ENCODE measurements around the gene FBXO11. TPM values are rescaled to one million over a fixed set of nuclear protein-coding genes. Genes with fewer than 3 reads are reported as not detected.

The FBXO11 gene
- total RNA-seq, 4 donors from 2014 or later, result 19.8 to 80.6 (median 49.8) TPM

- no peak for DNase-seq
- intact Hi-C loops (cut with DNase I; ENCODE audit: low total_unique reads) (no loop called here), in situ Hi-C loops (cut with MboI; ENCODE audit: low pct_ligation_motif_present in 1 of 4, low pct_unique_long_range_greater_than_20kb in 1 of 4, low sequenced_read_pairs in 3 of 4) (loop anchor here in 2 of 4 donors (25.0 kb wide), 2 partner anchors 237 to 562 kb away; no protein-coding TSS in a partner anchor)
- Histone ChIP-seq H3K27ac (no peak overlapping the region), H3K9me3 (no peaks in the 10 kb centered on the region), H3K36me3 (no peaks in the 10 kb centered on the region), H3K4me3 (no peak overlapping the region), H3K4me1 (peaks cover 0 to 29% (median 7%) of the 10 kb centered on the region in 4 donors), H3K27me3 (no peaks in the 10 kb centered on the region)
- WGBS, 2 donors (ENCODE audit: low coverage in 1 of 2), result 83 to 90% methylated on average over 1 of the region's 1 CpG
- TF ChIP-seq POLR2AphosphoS5 (IDR thresholded peaks at IDR 0.05) (no peak), EP300 (IDR thresholded peaks at IDR 0.05; ENCODE audit: low read depth) (no peak), CTCF (IDR thresholded peaks at IDR 0.05) (no peak), POLR2A (IDR thresholded peaks at IDR 0.05) (no peak)
Measured at GRCh38 chr2:47850198-47850597, 56.1 kb downstream of the FBXO11 start.

GRCh38 chr2:47849368-47849767 lies 56.9 kb downstream of the FBXO11 start:
- no peaks in the 10 kb centered on the region for H3K27me3 ChIP-seq
- no peak overlapping the region for H3K27ac ChIP-seq
- H3K36me3 ChIP-seq, result no peaks in the 10 kb centered on the region
- WGBS, 2 donors (ENCODE audit: low coverage in 1 of 2), result 89% methylated on average over 2 of the region's 2 CpGs
- in situ Hi-C loops (cut with MboI; ENCODE audit: low pct_ligation_motif_present in 1 of 4, low pct_unique_long_range_greater_than_20kb in 1 of 4, low sequenced_read_pairs in 3 of 4) (no loop called here), intact Hi-C loops (cut with DNase I; ENCODE audit: low total_unique reads) (no loop called here)
- TF ChIP-seq POLR2A (IDR thresholded peaks at IDR 0.05), result no peak
- TF ChIP-seq EP300 (IDR thresholded peaks at IDR 0.05; ENCODE audit: low read depth), result no peak
- no peak for TF ChIP-seq CTCF (IDR thresholded peaks at IDR 0.05)
- TF ChIP-seq POLR2AphosphoS5 (IDR thresholded peaks at IDR 0.05), result no peak
- no peak overlapping the region for H3K4me3 ChIP-seq
- DNase-seq, result no peak
- peaks cover 0 to 28% (median 8%) of the 10 kb centered on the region in 4 donors for H3K4me1 ChIP-seq
- no peaks in the 10 kb centered on the region for H3K9me3 ChIP-seq

- no peaks in the 10 kb centered on the region for H3K36me3 ChIP-seq
- no peaks in the 10 kb centered on the region for H3K9me3 ChIP-seq
- in situ Hi-C loops (cut with MboI; ENCODE audit: low pct_ligation_motif_present in 1 of 4, low pct_unique_long_range_greater_than_20kb in 1 of 4, low sequenced_read_pairs in 3 of 4), result no loop called here
- DNase-seq, result no peak
- H3K4me1 ChIP-seq, result peaks cover 0 to 13% (median 3%) of the 10 kb centered on the region in 4 donors
- 85 to 92% methylated on average over 2 of the region's 2 CpGs for WGBS, 2 donors (ENCODE audit: low coverage in 1 of 2)
- no peak overlapping the region for H3K27ac ChIP-seq
- TF ChIP-seq POLR2A (IDR thresholded peaks at IDR 0.05) (no peak), CTCF (IDR thresholded peaks at IDR 0.05) (no peak), POLR2AphosphoS5 (IDR thresholded peaks at IDR 0.05) (no peak), EP300 (IDR thresholded peaks at IDR 0.05; ENCODE audit: low read depth) (no peak)
- H3K4me3 ChIP-seq, result no peak overlapping the region
- intact Hi-C loops (cut with DNase I; ENCODE audit: low total_unique reads), result no loop called here
- no peaks in the 10 kb centered on the region for H3K27me3 ChIP-seq
Measured at GRCh38 chr2:47844162-47844561, 62.1 kb downstream of the FBXO11 start.

GRCh38 chr2:47843407-47843806 lies 62.9 kb downstream of the FBXO11 start:
- Histone ChIP-seq H3K36me3 (peaks cover 0 to 6% (median 2%) of the 10 kb centered on the region in 4 donors), H3K4me3 (no peak overlapping the region), H3K27me3 (no peaks in the 10 kb centered on the region), H3K27ac (no peak overlapping the region), H3K9me3 (no peaks in the 10 kb centered on the region), H3K4me1 (peaks cover 0 to 13% (median 3%) of the 10 kb centered on the region in 4 donors)
- intact Hi-C loops (cut with DNase I; ENCODE audit: low total_unique reads), result no loop called here
- TF ChIP-seq POLR2A (IDR thresholded peaks at IDR 0.05) (no peak), EP300 (IDR thresholded peaks at IDR 0.05; ENCODE audit: low read depth) (no peak), POLR2AphosphoS5 (IDR thresholded peaks at IDR 0.05) (no peak), CTCF (IDR thresholded peaks at IDR 0.05) (no peak)
- in situ Hi-C loops (cut with MboI; ENCODE audit: low pct_ligation_motif_present in 1 of 4, low pct_unique_long_range_greater_than_20kb in 1 of 4, low sequenced_read_pairs in 3 of 4), result no loop called here
- DNase-seq, result no peak
- WGBS, 2 donors (ENCODE audit: low coverage in 1 of 2), result 90 to 100% methylated on average over 1 of the region's 1 CpG

All from transverse colon (tissue), 4 donors.